HEK293 (cell line): Measurements from ENCODE around the gene SLC9A5.

Experiments used
- CTCF ChIA-PET: fragments of 350-600 bp; formaldehyde crosslinking; extraction: SDS; loops from one replicate; lab custom pipeline; 2021; ENCODE audit warnings: antibody characterized with exemption; lab: Yijun Ruan, JAX
- POLR2A ChIA-PET: fragments of 300-600 bp; formaldehyde crosslinking; extraction: SDS; loops from one replicate; lab custom pipeline; 2020; ENCODE audit warnings: antibody characterized with exemption, inconsistent platforms; lab: Yijun Ruan, JAX
- H3K27ac ChIP-seq: fragments of 200-500 bp; sonication (Bioruptor generic); 2 replicates; pipeline ENCODE4 v1.5.1; 2014; ENCODE audit warnings: low read depth, low read length, control low read depth, inconsistent platforms; ENCODE audit errors: extremely low read depth
- H3K36me3 ChIP-seq, 2 experiments: fragments of 200-500 bp in 1 of 2; sonication (Bioruptor generic) in 1 of 2; 1 replicate in 1 of 2; 2 replicates in 1 of 2; pipeline ENCODE4 v1.5.1; 2014 to 2017; ENCODE audit warnings: inconsistent platforms in 2 of 2, low read length in 2 of 2; ENCODE audit not compliant: control insufficient read depth in 2 of 2, insufficient read depth in 1 of 2
- H3K4me1 ChIP-seq: fragments of 200-500 bp; sonication (Bioruptor generic); 2 replicates; pipeline ENCODE4 v1.5.1; 2014; ENCODE audit warnings: mild to moderate bottlenecking, low read length, inconsistent platforms; ENCODE audit not compliant: control insufficient read depth, insufficient read depth
- H3K4me3 ChIP-seq: 2 replicates; pipeline ENCODE4 v1.5.1; 2011; ENCODE audit warnings: low read depth, mild to moderate bottlenecking, control low read depth, low read length, moderate library complexity
- H3K9me3 ChIP-seq: fragments of 200-500 bp; sonication (Bioruptor generic); 2 replicates; pipeline ENCODE4 v1.5.1; 2014; ENCODE audit warnings: low read depth, low read length, inconsistent platforms; ENCODE audit not compliant: control insufficient read depth, insufficient read depth
- GLIS1 ChIP-seq: fragments of 450-650 bp; formaldehyde crosslinking; IDR thresholded peaks from 2 replicates; pipeline ENCODE4 v1.5.1; 2016; ENCODE audit warnings: missing biosample characterization, missing genetic modification characterization
- KLF10 ChIP-seq: fragments of 450-650 bp; IDR thresholded peaks from 2 replicates; pipeline ENCODE4 v1.5.1; 2018; ENCODE audit warnings: missing biosample characterization, mild to moderate bottlenecking, missing genetic modification characterization
- KLF9 ChIP-seq: fragments of 450-650 bp; formaldehyde crosslinking; IDR thresholded peaks from 2 replicates; pipeline ENCODE4 v1.5.1; 2016; ENCODE audit warnings: missing biosample characterization, missing genetic modification characterization, low read depth
- SP2 ChIP-seq: fragments of 450-650 bp; formaldehyde crosslinking; IDR thresholded peaks from 2 replicates; pipeline ENCODE4 v1.5.1; 2016; ENCODE audit warnings: missing biosample characterization, missing genetic modification characterization
- YY1 ChIP-seq: fragments of 450-650 bp; formaldehyde crosslinking; IDR thresholded peaks from 2 replicates; pipeline ENCODE4 v1.5.1; 2018; ENCODE audit warnings: missing biosample characterization, missing genetic modification characterization
- YY2 ChIP-seq: fragments of 450-650 bp; formaldehyde crosslinking; IDR thresholded peaks from 2 replicates; pipeline ENCODE4 v1.5.1; 2016; ENCODE audit warnings: missing biosample characterization, missing genetic modification characterization
- ZIC2 ChIP-seq: fragments of 450-650 bp; formaldehyde crosslinking; IDR thresholded peaks from 2 replicates; pipeline ENCODE4 v1.5.1; 2016; ENCODE audit warnings: missing biosample characterization, missing genetic modification characterization
- ZNF202 ChIP-seq: fragments of 450-650 bp; formaldehyde crosslinking; IDR thresholded peaks from 2 replicates; pipeline ENCODE4 v1.5.1; 2016; ENCODE audit warnings: missing biosample characterization, missing genetic modification characterization, borderline replicate concordance
- ZNF211 ChIP-seq: fragments of 450-650 bp; formaldehyde crosslinking; IDR thresholded peaks from 2 replicates; pipeline ENCODE4 v1.5.1; 2016; ENCODE audit warnings: low read depth, missing biosample characterization, missing genetic modification characterization
- ZNF433 ChIP-seq: fragments of 450-650 bp; formaldehyde crosslinking; IDR thresholded peaks from 2 replicates; pipeline ENCODE4 v1.5.1; 2016; ENCODE audit warnings: missing biosample characterization, missing genetic modification characterization, low read depth
- ZNF521 ChIP-seq: fragments of 450-650 bp; formaldehyde crosslinking; IDR thresholded peaks from 2 replicates; pipeline ENCODE4 v1.5.1; 2017; ENCODE audit warnings: missing biosample characterization, mild to moderate bottlenecking, missing genetic modification characterization
- ZNF560 ChIP-seq: fragments of 450-650 bp; formaldehyde crosslinking; IDR thresholded peaks from 2 replicates; pipeline ENCODE4 v1.5.1; 2017; ENCODE audit warnings: missing biosample characterization, missing genetic modification characterization, borderline replicate concordance
- ZNF843 ChIP-seq: fragments of 450-650 bp; formaldehyde crosslinking; IDR thresholded peaks from 2 replicates; pipeline ENCODE4 v1.5.1; 2016; ENCODE audit warnings: missing biosample characterization, missing genetic modification characterization
- ZXDB ChIP-seq: fragments of 450-650 bp; formaldehyde crosslinking; IDR thresholded peaks from 2 replicates; pipeline ENCODE4 v1.5.1; 2016; ENCODE audit warnings: missing biosample characterization, missing genetic modification characterization
- TF ChIP-seq, protein P1 (sequence below): fragments of 450-650 bp; formaldehyde crosslinking; IDR thresholded peaks from 2 replicates; pipeline ENCODE4 v1.5.1; 2017; ENCODE audit warnings: missing biosample characterization, mild to moderate bottlenecking, missing genetic modification characterization, moderate library complexity
- TF ChIP-seq, protein P2 (sequence below): fragments of 450-650 bp; formaldehyde crosslinking; IDR thresholded peaks from 2 replicates; pipeline ENCODE4; 2016; ENCODE audit warnings: missing biosample characterization, missing genetic modification characterization
- TF ChIP-seq, protein P3 (sequence below): fragments of 450-650 bp; IDR thresholded peaks from 2 replicates; pipeline ENCODE4 v1.5.1; 2018; ENCODE audit warnings: missing biosample characterization, missing genetic modification characterization

Gene SLC9A5

DNA sequence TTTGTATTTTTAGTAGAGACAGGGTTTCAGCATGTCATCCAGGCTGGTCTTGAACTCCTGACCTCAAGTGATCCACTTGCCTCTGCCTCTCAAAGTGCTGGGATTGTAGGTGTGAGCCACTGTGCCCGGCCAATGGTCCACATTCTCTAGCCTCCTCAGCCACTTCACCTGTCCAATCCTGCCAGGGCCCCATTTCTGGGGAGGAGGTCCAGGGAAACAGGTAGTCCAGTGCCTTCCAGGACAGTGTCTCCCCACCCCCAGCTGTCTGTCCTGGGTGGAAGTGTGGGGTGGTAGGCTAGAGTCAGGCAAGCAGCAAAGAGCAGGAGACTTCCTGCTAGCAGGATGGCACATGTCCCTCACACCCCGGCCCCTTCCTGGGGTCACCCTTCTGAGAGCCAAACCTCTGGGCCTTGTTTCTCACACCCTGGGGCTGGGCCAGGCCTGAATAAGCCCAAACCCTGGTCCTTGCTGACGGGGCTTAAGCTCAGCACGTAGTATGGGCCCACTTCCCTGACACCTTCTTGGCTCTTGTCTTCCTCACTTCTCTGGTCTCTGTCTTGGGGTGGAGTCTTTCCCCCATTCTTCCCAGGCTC lies 6.5 kb upstream of the SLC9A5 start:
- POLR2A ChIA-PET: no interaction called here
- Histone ChIP-seq H3K9me3 (no peaks in the 10 kb centered on the region), H3K4me1 (peaks cover 4% of the 10 kb centered on the region; the same call in 1 of the 2 replicates), H3K4me3 (no peak overlapping the region), H3K27ac (no peak overlapping the region), H3K36me3 (peaks cover 0 to 33% of the 10 kb centered on the region in 2 experiments; a peak in 1 of 3 replicates)
- TF ChIP-seq ZNF560 (tag by site-specific recombination): no peak
- TF ChIP-seq, protein P1, sequence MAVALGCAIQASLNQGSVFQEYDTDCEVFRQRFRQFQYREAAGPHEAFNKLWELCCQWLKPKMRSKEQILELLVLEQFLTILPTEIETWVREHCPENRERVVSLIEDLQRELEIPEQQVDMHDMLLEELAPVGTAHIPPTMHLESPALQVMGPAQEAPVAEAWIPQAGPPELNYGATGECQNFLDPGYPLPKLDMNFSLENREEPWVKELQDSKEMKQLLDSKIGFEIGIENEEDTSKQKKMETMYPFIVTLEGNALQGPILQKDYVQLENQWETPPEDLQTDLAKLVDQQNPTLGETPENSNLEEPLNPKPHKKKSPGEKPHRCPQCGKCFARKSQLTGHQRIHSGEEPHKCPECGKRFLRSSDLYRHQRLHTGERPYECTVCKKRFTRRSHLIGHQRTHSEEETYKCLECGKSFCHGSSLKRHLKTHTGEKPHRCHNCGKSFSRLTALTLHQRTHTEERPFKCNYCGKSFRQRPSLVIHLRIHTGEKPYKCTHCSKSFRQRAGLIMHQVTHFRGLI (tag by site-specific recombination): peak; percentile 77; the same call in 1 of the 2 replicates
- CTCF ChIA-PET: interaction anchor here (1.4 kb wide), 1 partner anchor 16 kb away, joined by 3 read pairs; no protein-coding TSS in a partner anchor

DNA sequence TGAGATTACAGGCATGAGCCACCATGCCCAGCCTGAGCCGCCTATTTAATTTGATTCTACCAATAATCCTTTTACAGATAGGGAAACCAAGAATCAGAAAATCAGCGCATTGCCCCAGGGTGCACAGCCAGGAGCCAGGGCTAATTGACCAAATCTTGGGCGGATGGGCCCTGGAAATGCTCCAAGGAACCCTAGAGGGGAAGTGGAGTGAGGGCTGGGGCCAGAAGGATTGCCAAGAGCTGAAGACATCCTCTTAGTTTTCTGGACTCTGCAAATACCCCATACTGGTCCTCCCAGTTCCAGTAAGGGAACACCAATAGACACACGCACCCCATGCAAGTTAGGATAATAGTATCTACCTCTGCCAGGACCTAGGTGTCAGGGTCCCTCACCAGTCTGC lies 5.3 kb upstream of the SLC9A5 start:
- CTCF ChIA-PET: interaction anchor here (0.9 to 1.4 kb wide), 2 partner anchors 16 to 17 kb away, joined by 3 read pairs; partner anchors contain the start of gene TMEM208
- H3K4me3 ChIP-seq: no peak overlapping the region
- TF ChIP-seq YY2 (tag by site-specific recombination) (no peak), ZIC2 (tag by site-specific recombination) (0 out of 2 replicates have a peak, but pooled peaks have one; percentile 10)
- TF ChIP-seq, all 188 proteins: peak for 1
- POLR2A ChIA-PET: interaction anchor here (1.3 to 7.4 kb wide), 2 partner anchors 13 to 46 kb away, joined by 4 to 109 read pairs; partner anchors contain the start of gene TMEM208
- no peak overlapping the region for H3K27ac ChIP-seq
- H3K9me3 ChIP-seq: no peaks in the 10 kb centered on the region
- peaks cover 9% of the 10 kb centered on the region for H3K4me1 ChIP-seq
- peaks cover 0 to 20% of the 10 kb centered on the region in 2 experiments; a peak in 1 of 3 replicates for H3K36me3 ChIP-seq

DNA sequence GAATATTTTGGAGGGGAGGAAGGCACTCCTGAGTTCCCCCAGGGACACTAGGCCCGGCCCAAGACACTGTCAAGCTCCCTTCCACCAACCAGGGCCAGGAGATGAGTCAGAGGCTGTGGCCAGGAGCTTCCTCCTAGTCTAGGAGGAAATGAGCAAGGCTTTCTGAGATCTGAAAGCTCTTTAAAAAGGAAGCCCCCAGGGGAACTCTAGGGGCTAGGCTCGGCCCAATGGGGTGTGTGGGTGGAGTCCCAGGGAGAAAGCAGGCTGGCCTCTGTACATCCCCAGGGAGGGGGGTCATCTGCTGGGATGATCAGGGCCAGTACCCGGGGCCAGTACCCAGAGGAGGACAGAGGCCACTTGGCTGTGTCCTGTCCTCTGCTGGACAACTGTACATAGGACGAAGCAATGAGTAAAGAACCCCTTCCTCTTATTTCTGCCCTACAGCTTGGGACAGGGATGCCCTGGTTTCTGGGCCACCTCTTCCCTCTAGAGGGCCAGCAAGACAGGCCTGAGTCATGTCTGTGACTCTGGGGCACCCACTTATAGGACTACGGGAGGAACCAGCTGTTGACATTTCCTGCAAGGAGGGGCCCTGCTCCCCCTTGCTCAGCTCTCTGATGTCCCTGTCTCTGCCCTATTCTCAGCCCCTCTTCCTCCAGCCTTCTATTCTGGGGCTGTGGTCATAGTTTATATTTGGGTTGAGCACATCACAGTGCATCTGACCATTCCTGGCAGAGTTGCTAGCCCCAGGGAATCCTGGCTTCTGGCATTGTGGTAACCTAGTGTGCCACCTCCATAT lies 4.2 kb upstream of the SLC9A5 start:
- TF ChIP-seq SP2 (tag by site-specific recombination) (peak; percentile 24; the same call in 1 of the 2 replicates), ZNF433 (tag by site-specific recombination) (no peak)
- no peaks in the 10 kb centered on the region for H3K9me3 ChIP-seq
- CTCF ChIA-PET: interaction anchor here (0.5 to 2.3 kb wide), 8 partner anchors 12 to 222 kb away, joined by 3 to 5 read pairs (median 4); partner anchors contain the start of gene TMEM208
- H3K4me1 ChIP-seq: peaks cover 9% of the 10 kb centered on the region
- POLR2A ChIA-PET: interaction anchor here (0.5 to 7.4 kb wide), 6 partner anchors 14 to 641 kb away, joined by 3 to 109 read pairs (median 4); partner anchors contain the start of gene TMEM208
- H3K4me3 ChIP-seq: no peak overlapping the region
- no peak overlapping the region for H3K27ac ChIP-seq
- H3K36me3 ChIP-seq: peaks cover 0 to 9% of the 10 kb centered on the region in 2 experiments; a peak in 1 of 3 replicates

DNA sequence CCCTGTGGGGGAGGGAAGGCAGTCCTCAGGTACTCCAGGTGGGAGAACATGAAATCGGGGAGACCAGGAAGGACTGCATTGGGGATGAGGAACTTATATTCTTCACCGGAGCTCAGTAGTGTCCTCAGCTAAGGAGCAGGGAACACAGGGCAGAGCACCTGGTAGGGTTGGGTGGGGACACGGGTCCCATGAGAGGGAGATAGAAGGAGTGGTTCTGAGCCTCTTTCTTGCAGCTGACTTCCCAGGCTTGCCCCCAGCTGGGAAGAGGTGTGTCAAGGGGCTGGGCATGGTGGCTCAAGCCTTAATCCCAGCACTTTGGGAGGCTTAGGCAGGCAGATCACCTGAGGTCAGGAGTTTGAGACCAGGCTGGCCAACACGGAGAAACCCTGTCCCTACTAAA lies 3.6 kb upstream of the SLC9A5 start:
- CTCF ChIA-PET: interaction anchor here (0.6 to 2.3 kb wide), 6 partner anchors 8 to 287 kb away, joined by 3 to 5 read pairs (median 4); no protein-coding TSS in a partner anchor
- Histone ChIP-seq H3K4me1 (peaks cover 9% of the 10 kb centered on the region), H3K9me3 (no peaks in the 10 kb centered on the region), H3K4me3 (no peak overlapping the region), H3K36me3 (peaks cover 0 to 7% of the 10 kb centered on the region in 2 experiments; a peak in 1 of 3 replicates), H3K27ac (no peak overlapping the region)
- POLR2A ChIA-PET: interaction anchor here (0.6 to 7.4 kb wide), 3 partner anchors 14 to 26 kb away, joined by 3 to 109 read pairs (median 4); partner anchors contain the start of gene TMEM208
- TF ChIP-seq, protein P2, sequence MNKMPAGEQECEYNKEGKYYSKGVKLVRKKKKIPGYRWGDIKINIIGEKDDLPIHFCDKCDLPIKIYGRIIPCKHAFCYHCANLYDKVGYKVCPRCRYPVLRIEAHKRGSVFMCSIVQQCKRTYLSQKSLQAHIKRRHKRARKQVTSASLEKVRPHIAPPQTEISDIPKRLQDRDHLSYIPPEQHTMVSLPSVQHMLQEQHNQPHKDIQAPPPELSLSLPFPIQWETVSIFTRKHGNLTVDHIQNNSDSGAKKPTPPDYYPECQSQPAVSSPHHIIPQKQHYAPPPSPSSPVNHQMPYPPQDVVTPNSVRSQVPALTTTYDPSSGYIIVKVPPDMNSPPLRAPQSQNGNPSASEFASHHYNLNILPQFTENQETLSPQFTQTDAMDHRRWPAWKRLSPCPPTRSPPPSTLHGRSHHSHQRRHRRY (tag by site-specific recombination): no peak
- peak; percentile 47 for TF ChIP-seq KLF9
- peak; percentile 47; the same call in 1 of the 2 replicates for TF ChIP-seq KLF10 (tag by site-specific recombination)
- no peak for TF ChIP-seq ZNF843 (tag by site-specific recombination)
- no peak for TF ChIP-seq ZNF521
- TF ChIP-seq GLIS1 (tag by site-specific recombination): peak; percentile 70
- TF ChIP-seq, protein P1 (tag by site-specific recombination): no peak
- no peak for TF ChIP-seq ZNF433 (tag by site-specific recombination)
- no peak for TF ChIP-seq ZNF202
- TF ChIP-seq ZNF211: no peak
- no peak for TF ChIP-seq ZXDB (tag by site-specific recombination)
- TF ChIP-seq, protein P3, sequence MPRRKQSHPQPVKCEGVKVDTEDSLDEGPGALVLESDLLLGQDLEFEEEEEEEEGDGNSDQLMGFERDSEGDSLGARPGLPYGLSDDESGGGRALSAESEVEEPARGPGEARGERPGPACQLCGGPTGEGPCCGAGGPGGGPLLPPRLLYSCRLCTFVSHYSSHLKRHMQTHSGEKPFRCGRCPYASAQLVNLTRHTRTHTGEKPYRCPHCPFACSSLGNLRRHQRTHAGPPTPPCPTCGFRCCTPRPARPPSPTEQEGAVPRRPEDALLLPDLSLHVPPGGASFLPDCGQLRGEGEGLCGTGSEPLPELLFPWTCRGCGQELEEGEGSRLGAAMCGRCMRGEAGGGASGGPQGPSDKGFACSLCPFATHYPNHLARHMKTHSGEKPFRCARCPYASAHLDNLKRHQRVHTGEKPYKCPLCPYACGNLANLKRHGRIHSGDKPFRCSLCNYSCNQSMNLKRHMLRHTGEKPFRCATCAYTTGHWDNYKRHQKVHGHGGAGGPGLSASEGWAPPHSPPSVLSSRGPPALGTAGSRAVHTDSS (tag by site-specific recombination): no peak
- no peak for TF ChIP-seq YY1 (tag by site-specific recombination)
